Activated naive CD4-positive, alpha-beta T cell treated with anti-CD3 and anti-CD28 coated beads for 36 hours (primary cell): ENCODE results near the gene MRPS7. TPM values are rescaled to one million over a fixed set of nuclear protein-coding genes. Genes with fewer than 3 reads are reported as not detected.
A peak's percentile ranks its signal among the peaks of the same experiment; 100 is the strongest.

Experiments used
- CTCF ChIA-PET: fragments of 350-600 bp; sonication (Branson Sonifier 250); formaldehyde crosslinking; loops from one replicate; lab custom pipeline; 2021; ENCODE audit warnings: antibody characterized with exemption; lab: Charles Lee
- DNase-seq: peaks from one replicate; pipeline ENCODE4 v3.0.0-alpha.2; 2020
- H3K27ac Mint-ChIP-seq: one replicate; pipeline ENCODE4 v1.8.0; 2021; ENCODE audit warnings: mild to moderate bottlenecking, mixed read lengths
- H3K27me3 Mint-ChIP-seq: one replicate; pipeline ENCODE4 v1.8.0; 2021; ENCODE audit warnings: low read depth, mixed read lengths
- H3K36me3 Mint-ChIP-seq: one replicate; pipeline ENCODE4 v1.8.0; 2021; ENCODE audit warnings: low read depth, mixed read lengths
- H3K4me1 Mint-ChIP-seq: one replicate; pipeline ENCODE4 v1.8.0; 2021; ENCODE audit warnings: low read depth, mixed read lengths
- H3K4me3 Mint-ChIP-seq: one replicate; pipeline ENCODE4 v1.8.0; 2021; ENCODE audit warnings: mild to moderate bottlenecking, moderate library complexity, mixed read lengths
- H3K9me3 Mint-ChIP-seq: one replicate; pipeline ENCODE4 v1.8.0; 2021; ENCODE audit warnings: mixed read lengths
- intact Hi-C: fragments of 100-400 bp; cut with micrococcal nuclease; formaldehyde crosslinking; loops from one replicate; pipeline ENCODE4 v1.15.1; 2023
- total RNA-seq, 2 experiments: library from RNA; stranded (reverse); gene quantifications; one replicate each; pipeline ENCODE4 v1.2.3, GENCODE V29; 2021

Gene MRPS7
- total RNA-seq, 2 experiments from 2014 or later = 73.3 to 78.3 TPM

GRCh38 chr17:75266316-75267152 lies 4.9 kb downstream of the MRPS7 start:
- DNase-seq = no peak
- H3K27ac Mint-ChIP-seq = peak overlapping the region; percentile 69
- no peak overlapping the region for H3K4me3 Mint-ChIP-seq
- peaks cover 17% of the 10 kb centered on the region for H3K36me3 Mint-ChIP-seq
- CTCF ChIA-PET = interaction anchor here (0.6 to 1.9 kb wide), 4 partner anchors 23 to 160 kb away, joined by 3 to 8 read pairs (median 3); partner anchors contain the start of gene SLC25A19
- intact Hi-C loops = loop anchor here (10.0 kb wide), 2 partner anchors 248 to 518 kb away; partner anchors contain the start of genes CASKIN2, TSEN54 and UNK
- no peaks in the 10 kb centered on the region for H3K27me3 Mint-ChIP-seq
- H3K9me3 Mint-ChIP-seq = no peaks in the 10 kb centered on the region
- peaks cover 29% of the 10 kb centered on the region for H3K4me1 Mint-ChIP-seq

GRCh38 chr17:75267153-75267410 lies 5.4 kb downstream of the MRPS7 start:
- Mint-ChIP-seq H3K27ac (peak overlapping the region; percentile 69), H3K4me1 (peaks cover 32% of the 10 kb centered on the region), H3K9me3 (no peaks in the 10 kb centered on the region), H3K27me3 (no peaks in the 10 kb centered on the region), H3K4me3 (no peak overlapping the region), H3K36me3 (peaks cover 15% of the 10 kb centered on the region)
- CTCF ChIA-PET = interaction anchor here (0.7 to 1.9 kb wide), 3 partner anchors 22 to 66 kb away, joined by 3 to 8 read pairs (median 3); partner anchors contain the start of gene SLC25A19
- intact Hi-C loops = loop anchor here (10.0 kb wide), 2 partner anchors 248 to 518 kb away; partner anchors contain the start of genes CASKIN2, TSEN54 and UNK
- DNase-seq = no peak

- CTCF ChIA-PET = interaction anchor here (0.7 to 1.9 kb wide), 4 partner anchors 22 to 66 kb away, joined by 3 to 8 read pairs (median 3); partner anchors contain the start of gene SLC25A19
- H3K9me3 Mint-ChIP-seq = no peaks in the 10 kb centered on the region
Observed at GRCh38 chr17:75267411-75268232, 5.9 kb downstream of the MRPS7 start.

GRCh38 chr17:75269844-75270217 lies 8.2 kb downstream of the MRPS7 start:
- H3K27me3 Mint-ChIP-seq = no peaks in the 10 kb centered on the region
- H3K9me3 Mint-ChIP-seq = no peaks in the 10 kb centered on the region
- intact Hi-C loops = loop anchor here (1.0 to 10.0 kb wide), 5 partner anchors 9 to 515 kb away; partner anchors contain the start of genes CASKIN2, GGA3, MRPS7 and MYO15B
- peak overlapping the region; percentile 80 for H3K4me3 Mint-ChIP-seq
- H3K27ac Mint-ChIP-seq = peak overlapping the region; percentile 73
- CTCF ChIA-PET = interaction anchor here (0.7 to 4.6 kb wide), 10 partner anchors 9 to 239 kb away, joined by 3 to 52 read pairs (median 10); partner anchors contain the start of genes GGA3, MRPS7, NUP85 and SLC25A19
- peaks cover 13% of the 10 kb centered on the region for H3K36me3 Mint-ChIP-seq
- peak; percentile 24 for DNase-seq
- H3K4me1 Mint-ChIP-seq = peaks cover 31% of the 10 kb centered on the region

More at GRCh38 chr17:75267411-75268232, 5.9 kb downstream of the MRPS7 start:
- Mint-ChIP-seq H3K36me3 (peaks cover 14% of the 10 kb centered on the region), H3K4me1 (peaks cover 31% of the 10 kb centered on the region), H3K27me3 (no peaks in the 10 kb centered on the region), H3K27ac (peak overlapping the region; percentile 69), H3K4me3 (no peak overlapping the region)
- no peak for DNase-seq
- intact Hi-C loops = loop anchor here (10.0 kb wide), 2 partner anchors 247 to 517 kb away; partner anchors contain the start of genes CASKIN2, TSEN54 and UNK

- peaks cover 34% of the 10 kb centered on the region for H3K4me1 Mint-ChIP-seq
- intact Hi-C loops = loop anchor here (1.0 to 5.0 kb wide), 3 partner anchors 9 to 317 kb away; partner anchors contain the start of genes GGA3, MRPS7 and MYO15B
Observed at GRCh38 chr17:75270218-75270965, 8.7 kb downstream of the MRPS7 start.

GRCh38 chr17:75270966-75271232 lies 9.2 kb downstream of the MRPS7 start, which contains the start of gene MIF4GD:
Gene MIF4GD, minus strand, starts transcription at chr17:75271231. Its CDS starts 1,036 bp downstream, at chr17:75270195.
- Mint-ChIP-seq H3K27me3 (no peaks in the 10 kb centered on the region), H3K4me1 (peaks cover 35% of the 10 kb centered on the region), H3K4me3 (peak within 1 kb of the TSS; percentile 80), H3K36me3 (peaks cover 17% of the 10 kb centered on the region), H3K27ac (peak within 1 kb of the TSS; percentile 73), H3K9me3 (no peaks in the 10 kb centered on the region)
- no peak for DNase-seq
- intact Hi-C loops = loop anchor here (1.0 to 5.0 kb wide), 6 partner anchors 10 to 316 kb away; partner anchors contain the start of genes GGA3, MRPS7, MYO15B and SLC25A19
- CTCF ChIA-PET = interaction anchor here (0.6 to 4.6 kb wide), 25 partner anchors 9 to 1065 kb away, joined by 3 to 52 read pairs (median 4); partner anchors contain the start of genes ARMC7, GGA3, MRPS7 and NUP85

More at GRCh38 chr17:75270218-75270965, 8.7 kb downstream of the MRPS7 start:
- peak overlapping the region; percentile 80 for H3K4me3 Mint-ChIP-seq
- H3K27ac Mint-ChIP-seq = peak overlapping the region; percentile 73
- peak; percentile 70 for DNase-seq
- peaks cover 16% of the 10 kb centered on the region for H3K36me3 Mint-ChIP-seq
- H3K9me3 Mint-ChIP-seq = no peaks in the 10 kb centered on the region
- CTCF ChIA-PET = interaction anchor here (0.6 to 4.6 kb wide), 28 partner anchors 9 to 1065 kb away, joined by 3 to 52 read pairs (median 4); partner anchors contain the start of genes ARMC7, GGA3, MRPS7 and NUP85
- H3K27me3 Mint-ChIP-seq = no peaks in the 10 kb centered on the region

- CTCF ChIA-PET = interaction anchor here (0.6 to 4.6 kb wide), 24 partner anchors 9 to 184 kb away, joined by 3 to 52 read pairs (median 5); partner anchors contain the start of genes ARMC7, GGA3, MRPS7 and NUP85
- peak; percentile 83 for DNase-seq
- intact Hi-C loops = loop anchor here (1.0 to 5.0 kb wide), 4 partner anchors 18 to 316 kb away; partner anchors contain the start of genes MYO15B and SLC25A19
- Mint-ChIP-seq H3K27ac (peak overlapping the region; percentile 70), H3K27me3 (no peaks in the 10 kb centered on the region), H3K4me3 (peak overlapping the region; percentile 76), H3K36me3 (peaks cover 17% of the 10 kb centered on the region), H3K9me3 (no peaks in the 10 kb centered on the region), H3K4me1 (peaks cover 35% of the 10 kb centered on the region)
Observed at GRCh38 chr17:75271233-75271954, 9.7 kb downstream of the MRPS7 start.

- intact Hi-C loops = loop anchor here (1.0 to 5.0 kb wide), 4 partner anchors 17 to 315 kb away; partner anchors contain the start of genes MYO15B and SLC25A19
- CTCF ChIA-PET = interaction anchor here (0.5 to 4.6 kb wide), 12 partner anchors 9 to 260 kb away, joined by 3 to 52 read pairs (median 3); partner anchors contain the start of genes ARMC7, GGA3, MRPL58 and MRPS7
- DNase-seq = peak; percentile 27
- Mint-ChIP-seq H3K27me3 (no peaks in the 10 kb centered on the region), H3K9me3 (no peaks in the 10 kb centered on the region), H3K4me3 (peak overlapping the region; percentile 76), H3K27ac (peak overlapping the region; percentile 70), H3K4me1 (peaks cover 35% of the 10 kb centered on the region), H3K36me3 (peaks cover 14% of the 10 kb centered on the region)
Observed at GRCh38 chr17:75271955-75272847, 10.5 kb downstream of the MRPS7 start.

GRCh38 chr17:75272848-75273184 lies 11.1 kb downstream of the MRPS7 start:
- H3K9me3 Mint-ChIP-seq = no peaks in the 10 kb centered on the region
- no peak for DNase-seq
- peak overlapping the region; percentile 44 for H3K27ac Mint-ChIP-seq
- CTCF ChIA-PET = interaction anchor here (0.9 to 4.6 kb wide), 6 partner anchors 8 to 261 kb away, joined by 3 to 52 read pairs (median 4); partner anchors contain the start of genes GGA3, MRPL58, MRPS7 and SLC25A19
- H3K27me3 Mint-ChIP-seq = no peaks in the 10 kb centered on the region
- peaks cover 35% of the 10 kb centered on the region for H3K4me1 Mint-ChIP-seq
- peak overlapping the region; percentile 76 for H3K4me3 Mint-ChIP-seq
- peaks cover 14% of the 10 kb centered on the region for H3K36me3 Mint-ChIP-seq
- intact Hi-C loops = loop anchor here (5.0 kb wide), 1 partner anchor 314 kb away; the partner anchor contains the start of gene MYO15B
